Measurements from ENCODE around the gene LINS1. TPM values are rescaled to one million over a fixed set of nuclear protein-coding genes. Genes with fewer than 3 reads are reported as not detected.
A peak's percentile ranks its signal among the peaks of the same experiment; 100 is the strongest.

LINS1 gene
- polyA plus RNA-seq, 5 donors, result 21.3 to 30.4 (median 25.8) TPM

DNA sequence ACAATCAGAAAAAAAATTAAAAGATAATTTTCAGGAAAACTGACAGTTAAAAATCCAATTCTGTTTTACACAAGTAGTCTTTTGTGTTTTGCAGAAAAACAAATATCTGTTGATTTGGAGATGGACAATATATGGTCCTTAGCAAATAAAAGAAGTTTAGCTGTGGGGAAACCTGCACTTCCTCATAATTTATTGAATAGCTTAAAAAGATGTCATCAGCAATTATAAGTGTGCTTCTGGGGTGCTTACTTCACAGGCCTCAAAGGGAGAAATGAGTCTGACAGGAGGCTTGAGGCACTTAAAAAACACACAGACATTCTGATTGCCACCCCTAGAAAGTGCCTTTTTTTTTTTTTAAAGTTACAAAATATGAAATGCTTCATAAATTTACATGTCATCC, 41.7 kb downstream of the LINS1 start:
- DNase-seq, result no peak

DNA sequence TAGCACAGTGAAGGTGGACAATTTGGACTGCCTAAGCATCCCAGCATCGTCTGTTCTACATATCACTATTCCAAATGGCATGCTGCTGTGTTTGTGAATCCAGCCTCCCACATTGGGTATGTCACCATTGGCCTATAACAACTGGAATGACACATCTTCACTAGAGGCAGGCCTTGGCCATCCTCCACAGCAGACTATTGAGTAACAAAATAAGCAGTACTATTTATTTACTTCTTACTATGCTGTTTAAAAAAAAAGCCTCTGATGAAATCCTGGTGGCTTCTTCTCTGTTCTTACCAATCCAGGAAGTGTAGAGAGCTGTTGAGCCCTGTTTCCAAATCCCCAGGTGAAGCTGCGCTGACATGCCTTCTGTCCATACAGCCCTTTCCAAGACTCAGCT, 42.7 kb downstream of the LINS1 start:
- DNase-seq, result peak in 1 of 2 donors; percentile 40

DNA sequence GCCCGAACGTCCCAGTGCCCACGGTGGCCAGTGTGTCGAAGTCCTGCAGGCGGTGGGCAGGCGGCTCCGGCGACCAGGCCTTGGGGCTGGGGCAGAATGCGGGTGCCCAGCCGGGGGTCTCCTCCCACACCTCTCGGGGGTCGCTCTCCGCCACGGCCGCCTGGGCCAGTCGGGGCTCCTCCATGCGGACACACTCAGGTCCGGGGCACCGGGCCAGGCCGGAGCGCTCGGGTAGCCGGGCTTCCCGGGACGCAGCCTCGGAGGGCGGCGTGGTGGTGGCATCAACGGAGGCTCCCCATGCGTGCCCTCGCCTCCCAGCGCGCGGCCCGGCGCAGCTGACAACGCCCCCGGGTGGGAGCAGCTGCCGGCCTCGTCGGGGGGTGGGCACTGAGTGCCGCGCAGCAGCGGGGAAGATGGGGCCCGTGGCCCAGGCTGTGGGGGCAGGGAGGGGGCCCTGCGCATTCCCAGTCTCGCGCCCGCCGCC, 43.2 kb downstream of the LINS1 start:
- no peak for DNase-seq

DNA sequence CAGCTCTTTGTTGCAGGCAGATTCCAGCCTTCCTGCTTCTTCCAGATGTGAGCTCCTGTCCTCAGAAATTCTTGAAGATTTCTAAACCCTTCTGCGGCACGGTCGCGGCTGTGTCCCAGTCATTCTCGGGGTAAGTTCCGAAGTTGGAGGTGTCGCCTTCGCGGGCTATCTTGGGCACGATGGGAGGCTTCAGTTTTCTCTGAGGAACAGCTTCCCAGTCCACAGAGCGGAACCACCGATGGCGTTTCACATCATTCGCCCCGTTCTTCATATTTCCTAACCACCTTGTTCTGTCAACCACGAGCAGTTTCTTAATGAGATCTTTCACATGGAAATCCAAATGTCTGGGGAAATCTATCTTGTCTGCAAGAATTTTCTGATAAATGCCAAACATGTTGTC, 48.5 kb downstream of the LINS1 start:
- DNase-seq, result no peak

DNA sequence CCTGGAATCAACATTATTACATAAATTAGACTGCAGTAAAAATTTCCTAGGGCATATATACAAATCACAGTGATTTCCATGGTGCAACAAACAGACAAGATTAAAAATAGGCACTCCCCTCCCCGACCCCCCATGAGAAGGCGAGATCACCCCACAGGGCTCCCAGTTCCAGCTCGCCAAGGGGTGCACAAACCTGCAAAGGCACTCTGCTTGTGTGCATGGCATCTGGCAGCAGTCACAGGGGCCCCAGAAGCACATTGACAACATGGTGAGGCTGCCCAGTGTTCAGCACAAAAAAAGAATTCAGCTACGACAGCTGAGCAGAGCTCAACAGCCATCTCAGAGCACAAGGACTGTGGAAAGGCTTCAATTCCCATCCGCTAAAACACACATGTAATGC, 54.0 kb downstream of the LINS1 start:
- DNase-seq, result no peak

DNA sequence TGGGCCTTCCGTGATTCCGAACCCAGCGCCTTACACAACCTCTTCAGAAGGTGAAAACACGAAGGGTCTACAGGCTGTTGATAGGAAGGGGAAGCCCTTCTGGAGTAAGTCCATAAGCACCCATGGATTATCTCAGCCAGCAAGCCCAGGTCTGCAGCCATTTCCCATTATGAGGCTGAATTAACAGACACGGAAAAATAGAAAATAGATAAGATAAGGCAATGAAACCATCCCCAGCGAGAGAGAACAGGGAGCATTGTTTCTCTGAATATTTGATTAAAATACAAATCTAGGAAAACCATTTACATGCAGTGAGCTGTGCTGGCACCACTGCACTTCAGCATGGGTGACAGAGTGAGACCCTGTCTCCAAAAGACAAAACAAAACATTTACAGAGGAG, 57.0 kb downstream of the LINS1 start:
- DNase-seq, result no peak

DNA sequence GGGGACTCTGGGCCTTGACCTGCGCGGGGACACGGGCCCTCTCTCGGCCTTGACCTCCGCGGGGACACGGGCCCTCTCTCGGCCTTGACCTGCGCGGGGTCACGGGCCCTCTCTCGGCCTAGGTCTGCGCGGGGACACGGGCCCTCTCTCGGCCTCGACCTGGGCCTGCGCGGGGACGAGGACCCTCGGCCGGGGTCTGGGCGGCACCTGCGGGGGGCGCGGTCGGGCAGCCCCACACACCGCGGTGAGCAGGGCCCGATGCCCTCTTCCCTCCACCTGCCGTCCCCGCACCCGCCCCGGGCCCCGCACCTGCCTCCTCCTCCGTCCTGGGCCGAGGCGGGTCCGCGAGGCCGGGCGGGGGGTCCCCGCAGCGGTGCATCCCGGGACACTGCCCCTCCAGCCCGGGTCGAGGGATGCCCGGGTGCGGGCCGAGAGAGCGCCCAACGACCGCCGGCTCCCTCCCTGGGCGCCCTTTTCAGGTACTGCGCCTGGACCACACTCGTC, 57.6 kb downstream of the LINS1 start:
- DNase-seq, result no peak

DNA sequence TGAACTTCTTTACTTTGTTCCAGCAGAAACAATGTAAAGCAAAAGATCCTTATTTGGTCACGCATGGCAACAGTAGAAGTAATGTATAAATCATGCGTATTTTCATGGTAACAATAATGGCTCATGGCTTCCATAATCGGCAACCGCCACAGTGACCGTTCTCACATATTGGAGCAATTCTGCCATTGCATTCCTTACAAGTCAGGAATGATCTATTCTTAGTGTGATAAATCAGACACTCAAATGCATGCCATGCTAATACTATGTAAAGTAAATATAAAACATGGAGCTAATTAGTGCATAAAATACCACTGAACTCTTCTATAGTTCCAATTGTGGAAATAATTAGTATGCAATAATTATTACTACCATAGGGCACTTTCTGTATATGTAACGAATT, 59.7 kb downstream of the LINS1 start:
- DNase-seq, result no peak

DNA sequence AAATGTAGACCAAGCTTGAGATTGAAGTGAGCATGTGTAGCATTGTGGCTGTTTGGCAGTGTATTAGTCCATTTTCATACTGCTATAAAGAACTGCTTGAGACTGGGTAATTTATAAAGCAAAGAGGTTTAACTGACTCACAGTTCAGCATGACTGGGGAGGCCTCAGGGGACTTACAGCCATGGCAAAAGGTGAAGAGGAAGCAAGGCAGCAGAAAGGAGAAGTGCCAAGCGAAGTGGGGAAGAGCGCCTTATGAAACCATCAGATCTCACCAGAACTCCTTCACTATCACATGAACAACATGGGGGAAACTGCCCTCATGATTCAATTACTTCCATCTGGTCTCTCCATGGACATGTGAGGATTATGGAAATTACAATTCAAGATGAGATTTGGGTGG, 64.7 kb downstream of the LINS1 start:
- DNase-seq, result no peak

DNA sequence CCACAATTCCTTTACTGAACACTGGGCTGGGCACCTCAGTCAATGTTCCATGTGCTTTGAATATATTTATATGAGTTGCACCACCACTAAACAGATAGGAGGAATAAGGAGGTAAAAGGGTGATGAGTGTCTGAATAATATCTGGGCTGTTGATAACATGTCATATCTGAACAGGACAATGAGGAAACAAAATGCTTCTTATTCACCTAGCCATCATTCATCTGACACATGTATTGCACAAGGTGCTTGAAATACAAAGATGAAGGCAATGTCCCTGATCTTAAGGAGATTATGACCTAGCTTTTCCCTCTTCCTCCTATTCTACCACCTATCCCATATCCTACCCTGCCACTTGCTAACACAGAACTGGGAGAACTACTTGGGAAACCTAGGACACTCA, 65.3 kb downstream of the LINS1 start:
- DNase-seq, result no peak

DNA sequence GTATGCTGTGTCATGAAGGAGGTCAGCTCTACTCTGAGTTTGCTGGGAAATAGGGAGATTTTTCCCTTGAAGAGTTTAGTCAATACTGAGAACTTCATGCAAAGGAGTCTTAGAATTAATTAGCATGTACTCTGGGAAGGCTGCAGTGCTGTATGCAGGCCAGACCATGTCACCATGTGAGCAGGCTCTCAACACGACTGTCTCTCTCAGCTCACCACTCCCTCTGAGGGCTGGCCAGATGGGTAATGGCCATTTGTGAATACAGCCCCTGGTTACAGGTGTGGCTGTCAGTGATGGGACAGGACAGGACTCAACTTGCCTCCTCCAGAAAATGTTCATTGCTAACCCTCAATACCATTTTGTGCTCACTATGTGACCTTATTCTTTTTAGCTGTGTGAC, 68.1 kb downstream of the LINS1 start:
- DNase-seq, result no peak

DNA sequence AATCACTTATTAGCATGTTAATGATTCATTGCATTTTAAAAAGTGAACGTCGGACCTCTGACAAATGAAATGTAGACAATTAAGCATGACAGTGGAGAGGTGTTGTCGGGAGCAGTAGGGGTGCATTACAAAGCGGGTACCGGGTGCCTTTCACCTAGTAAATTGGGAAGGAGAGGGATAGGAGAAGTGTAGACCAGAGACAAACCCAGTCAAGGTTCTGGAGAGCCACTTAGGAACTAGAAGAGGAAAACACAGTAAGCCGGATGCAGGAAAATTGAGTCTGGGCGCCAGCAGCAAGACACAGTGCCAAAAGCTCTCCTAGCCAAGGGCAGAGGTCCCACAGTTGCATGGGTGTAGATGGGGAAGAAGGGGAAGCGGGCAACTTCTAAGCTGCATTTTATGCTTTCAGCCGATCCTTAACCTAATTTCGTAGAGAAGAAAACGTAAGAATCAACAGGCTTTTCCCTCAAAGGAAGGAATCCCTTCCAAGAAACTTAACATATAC, 70.1 kb downstream of the LINS1 start:
- peak in 1 of 2 donors; percentile 33 for DNase-seq

DNA sequence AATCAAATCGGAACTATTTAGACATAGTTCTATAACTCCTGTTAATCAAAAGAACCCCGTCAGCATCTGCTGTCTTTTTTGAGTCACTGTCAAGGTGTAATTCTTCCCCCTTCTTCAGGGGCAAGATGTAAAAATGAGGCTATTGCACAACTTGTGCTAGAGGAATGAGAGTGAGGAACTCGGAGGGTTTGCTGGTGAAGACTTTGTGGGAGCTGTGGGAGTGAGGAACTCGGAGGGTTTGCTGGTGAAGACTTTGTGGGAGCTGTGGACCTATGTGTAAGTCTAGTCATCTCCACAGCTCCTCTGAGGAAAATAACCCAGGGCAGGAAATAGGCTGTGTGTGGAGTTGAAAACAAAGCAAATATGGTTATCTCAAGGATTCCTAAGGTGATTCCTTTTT, 70.8 kb downstream of the LINS1 start:
- DNase-seq, result no peak

DNA sequence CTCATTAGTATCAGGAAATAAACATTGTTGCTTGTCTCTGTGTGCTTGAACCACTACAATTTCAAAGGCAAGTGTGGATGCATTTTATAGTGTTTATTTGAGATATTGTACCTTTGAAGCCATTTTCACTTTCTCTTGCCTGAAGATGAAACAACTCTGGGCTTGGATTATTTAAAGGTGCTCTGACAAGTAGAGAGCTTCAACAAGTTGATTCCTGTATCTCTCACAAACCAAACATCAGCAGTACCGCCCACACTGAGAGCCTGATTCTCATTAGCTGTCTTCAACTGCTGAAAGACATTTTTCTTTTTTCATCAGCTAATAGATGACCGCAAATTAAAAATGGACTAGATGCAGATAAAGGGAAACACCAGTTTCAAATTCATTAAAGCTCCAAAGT, 72.4 kb downstream of the LINS1 start:
- DNase-seq, result no peak

DNA sequence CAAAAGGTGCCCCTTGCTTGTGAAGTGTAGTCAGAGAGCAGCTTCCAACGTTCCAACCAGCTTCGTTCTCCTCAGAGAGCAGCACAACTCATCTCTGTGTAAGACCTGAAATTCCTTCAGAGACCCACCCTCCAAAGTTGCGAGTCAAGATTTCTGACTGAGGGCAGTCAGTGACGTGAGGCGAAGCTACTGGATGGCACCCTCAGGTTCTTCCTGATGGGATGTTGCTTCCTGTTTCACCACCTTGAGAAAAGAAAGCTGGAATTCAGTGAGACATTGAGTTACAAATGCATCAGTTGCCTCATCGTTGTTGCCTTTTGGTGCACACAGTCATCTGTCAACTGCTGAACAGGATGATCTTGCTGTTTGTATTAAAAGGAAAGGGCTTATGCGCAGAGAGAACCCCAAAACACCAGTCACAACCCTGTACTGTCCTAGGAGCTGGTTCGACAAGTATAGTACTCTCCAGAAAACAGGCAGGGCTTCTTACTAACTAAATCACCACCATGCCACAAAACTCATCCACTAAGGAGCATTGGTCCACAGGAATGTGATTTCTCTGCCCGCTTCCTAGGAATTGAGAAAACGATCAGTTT, 73.1 kb downstream of the LINS1 start, which contains the start of gene CERS3:
Gene CERS3 (minus strand): TSS at position 118 of the 596 bp plus-strand sequence. CDS start 27,101 bp downstream, outside the sequence.
- no peak for DNase-seq

DNA sequence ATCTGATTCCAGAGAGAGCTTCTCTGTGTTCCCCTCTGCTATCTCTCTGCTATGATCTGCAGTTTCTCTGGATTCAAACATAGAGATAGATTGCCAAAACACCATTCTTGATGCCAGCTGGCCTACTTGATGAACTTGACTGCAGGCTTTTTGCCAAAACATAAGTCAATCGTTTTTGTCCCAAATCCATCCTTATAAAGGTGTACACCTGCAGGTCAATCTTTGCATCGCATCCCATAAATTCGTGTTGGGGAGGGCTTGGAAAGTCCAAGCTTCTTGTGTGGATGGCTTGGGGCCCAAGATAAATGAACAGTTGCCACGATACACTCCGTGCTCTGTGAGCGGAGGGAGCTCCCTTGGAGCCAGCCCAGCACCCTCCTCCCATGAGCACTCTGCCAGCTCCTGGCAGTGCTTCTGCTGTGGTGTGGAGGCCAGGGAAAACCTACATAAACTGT, 75.9 kb downstream of the LINS1 start:
- DNase-seq, result peak; percentile 43 to 45

DNA sequence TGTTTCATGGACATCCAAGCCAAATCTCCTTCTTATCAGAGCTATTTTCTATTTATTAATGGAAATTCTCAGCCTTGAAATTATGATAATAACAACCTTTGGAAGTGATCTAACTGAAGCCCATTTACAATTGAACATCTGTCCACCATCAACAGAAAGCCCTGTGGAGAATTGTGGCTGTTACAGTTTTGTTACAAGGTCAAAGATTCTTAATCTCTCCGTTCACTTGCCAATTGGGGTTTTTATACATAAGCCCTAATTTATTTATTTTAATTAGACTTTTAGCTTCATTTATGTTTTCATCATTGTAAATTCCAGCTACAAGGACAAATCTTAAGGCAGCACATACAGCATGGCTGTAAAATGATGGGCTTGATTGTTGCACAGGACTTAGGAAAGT, 76.5 kb downstream of the LINS1 start:
- no peak for DNase-seq

DNA sequence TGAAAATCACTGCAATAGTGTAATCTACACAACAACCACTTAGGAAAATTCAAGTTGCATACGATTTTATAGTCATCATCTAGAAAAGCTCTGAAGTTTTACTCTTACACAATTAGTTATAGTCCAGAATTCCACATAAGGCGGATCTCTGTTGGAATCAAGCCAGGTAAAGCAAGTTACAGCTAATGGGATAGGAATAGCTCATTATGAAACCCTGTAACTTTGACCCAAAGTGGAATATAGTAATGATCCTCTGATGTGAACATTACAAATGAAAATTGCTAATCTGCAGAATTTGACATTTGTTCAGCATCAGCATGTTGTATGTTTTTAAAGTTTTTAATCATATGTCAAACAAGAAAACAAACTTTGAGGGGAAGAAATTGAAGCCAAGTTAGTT, 77.7 kb downstream of the LINS1 start:
- DNase-seq, result peak; percentile 65 to 74

DNA sequence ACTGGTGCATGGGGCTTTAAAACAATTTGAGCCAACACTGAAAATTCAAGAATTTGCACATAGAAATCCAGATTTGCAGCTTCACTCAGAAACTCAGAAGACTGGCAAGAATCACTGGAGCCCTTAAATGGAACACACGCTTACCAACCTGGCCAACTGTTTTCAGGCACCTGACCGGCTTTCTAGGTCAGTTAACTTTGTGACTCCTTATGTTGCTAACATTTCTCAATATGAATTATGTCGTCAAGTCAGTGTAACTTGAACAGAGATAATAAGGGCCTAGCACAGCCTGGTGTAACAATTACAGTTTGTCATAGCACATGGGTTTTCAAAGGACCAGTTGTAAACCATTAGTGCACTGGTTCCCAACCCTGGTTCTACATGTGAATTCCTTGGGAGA, 80.1 kb downstream of the LINS1 start:
- no peak for DNase-seq

DNA sequence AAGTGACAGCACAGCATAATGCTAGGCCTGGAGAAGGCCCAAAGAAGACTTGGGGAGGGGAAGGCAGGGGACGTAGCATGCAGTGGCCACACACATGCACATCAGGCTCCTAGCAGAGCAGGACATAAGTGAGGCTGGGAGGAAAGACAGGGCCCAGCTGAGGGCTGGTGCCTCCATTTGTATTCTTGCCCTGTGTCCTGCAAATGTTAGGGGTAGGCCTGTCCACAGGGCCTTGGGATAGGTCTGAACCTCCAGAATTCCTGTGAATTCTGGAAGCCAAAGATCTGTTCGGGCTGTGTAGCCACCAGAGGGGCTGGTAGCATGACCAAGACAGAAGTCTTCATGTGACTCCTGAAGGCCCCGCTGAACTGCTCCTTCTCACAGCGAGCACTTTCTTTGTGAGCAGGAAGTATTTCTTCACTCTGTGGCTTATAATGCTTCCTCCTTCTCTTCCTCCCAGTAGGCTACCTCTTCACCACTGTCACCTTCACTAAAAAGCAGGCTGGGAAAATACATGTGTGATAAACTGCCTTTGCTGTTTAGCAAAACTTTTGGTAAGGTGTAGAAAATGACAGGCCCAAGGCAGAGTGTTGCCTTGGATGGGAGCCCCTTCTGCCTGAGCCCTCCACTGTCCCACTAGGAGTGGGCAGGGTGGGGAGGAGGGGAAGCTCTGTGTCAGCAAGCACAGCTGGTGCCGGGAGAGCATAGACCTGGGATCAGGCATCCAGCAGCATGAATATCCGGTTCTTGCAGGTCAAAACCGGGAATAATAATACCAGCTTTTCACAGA, 81.7 kb downstream of the LINS1 start:
- DNase-seq, result no peak

DNA sequence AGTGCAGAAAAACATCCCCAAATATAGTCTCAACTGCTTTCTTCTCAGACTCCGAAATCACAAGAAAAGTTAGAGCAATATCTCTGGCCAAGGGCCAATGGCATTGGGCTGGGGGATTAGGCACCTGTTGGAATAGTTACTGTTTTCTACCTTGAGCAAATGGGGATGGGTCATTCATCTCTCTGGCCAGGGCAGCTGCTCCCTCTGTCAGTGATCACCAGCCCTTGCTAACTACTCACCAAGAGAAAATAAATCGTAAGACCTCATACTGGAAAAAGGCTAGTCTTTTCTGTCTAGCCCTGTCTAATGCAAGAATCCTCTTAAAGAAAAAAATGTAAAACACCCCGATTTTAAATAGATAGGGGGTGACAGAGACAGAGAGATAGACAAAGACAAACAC, 84.1 kb downstream of the LINS1 start:
- DNase-seq, result no peak
